ENCODE results near the gene PSMF1. TPM values are rescaled to one million over a fixed set of nuclear protein-coding genes. Genes with fewer than 3 reads are reported as not detected.

PSMF1 gene
- total RNA-seq, 4 donors from 2014 or later = 11.5 to 91.6 (median 54.5) TPM

DNA sequence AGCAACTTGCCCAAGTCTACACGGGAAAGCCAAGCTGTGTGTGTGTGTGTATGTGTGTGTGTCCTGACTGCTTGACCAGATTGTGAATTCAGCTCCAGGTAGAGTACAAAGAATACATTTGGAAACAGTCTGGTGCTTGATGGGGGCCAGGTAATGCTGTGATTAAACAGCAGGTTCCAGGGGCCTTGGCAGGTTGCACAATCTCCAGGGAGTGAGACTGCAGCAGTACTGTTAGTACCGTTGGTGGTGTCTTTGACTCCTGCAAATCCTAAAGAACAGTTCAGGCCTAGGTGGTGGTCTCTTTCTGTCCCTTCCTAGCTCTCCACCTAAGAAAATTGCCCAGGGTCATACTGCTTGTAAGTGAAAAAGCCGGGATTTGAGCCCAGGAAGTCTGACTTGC, 11.2 kb upstream of the PSMF1 start:
- Histone ChIP-seq H3K27me3 (no peaks in the 10 kb centered on the region), H3K27ac (no peak overlapping the region), H3K36me3 (no peaks in the 10 kb centered on the region), H3K9me3 (no peaks in the 10 kb centered on the region), H3K4me1 (no peaks in the 10 kb centered on the region), H3K4me3 (no peak overlapping the region)
- intact Hi-C loops (cut with DNase I; ENCODE audit: low total_unique reads) = no loop called here
- no peak for TF ChIP-seq POLR2A (IDR thresholded peaks at IDR 0.05)
- DNase-seq = no peak

- Histone ChIP-seq H3K4me3 (no peak overlapping the region), H3K9me3 (no peaks in the 10 kb centered on the region), H3K27ac (no peak overlapping the region), H3K4me1 (no peaks in the 10 kb centered on the region), H3K36me3 (no peaks in the 10 kb centered on the region), H3K27me3 (no peaks in the 10 kb centered on the region)
- intact Hi-C loops (cut with DNase I; ENCODE audit: low total_unique reads) = no loop called here
- peak; percentile 22 to 43 for DNase-seq
- TF ChIP-seq, protein P1, sequence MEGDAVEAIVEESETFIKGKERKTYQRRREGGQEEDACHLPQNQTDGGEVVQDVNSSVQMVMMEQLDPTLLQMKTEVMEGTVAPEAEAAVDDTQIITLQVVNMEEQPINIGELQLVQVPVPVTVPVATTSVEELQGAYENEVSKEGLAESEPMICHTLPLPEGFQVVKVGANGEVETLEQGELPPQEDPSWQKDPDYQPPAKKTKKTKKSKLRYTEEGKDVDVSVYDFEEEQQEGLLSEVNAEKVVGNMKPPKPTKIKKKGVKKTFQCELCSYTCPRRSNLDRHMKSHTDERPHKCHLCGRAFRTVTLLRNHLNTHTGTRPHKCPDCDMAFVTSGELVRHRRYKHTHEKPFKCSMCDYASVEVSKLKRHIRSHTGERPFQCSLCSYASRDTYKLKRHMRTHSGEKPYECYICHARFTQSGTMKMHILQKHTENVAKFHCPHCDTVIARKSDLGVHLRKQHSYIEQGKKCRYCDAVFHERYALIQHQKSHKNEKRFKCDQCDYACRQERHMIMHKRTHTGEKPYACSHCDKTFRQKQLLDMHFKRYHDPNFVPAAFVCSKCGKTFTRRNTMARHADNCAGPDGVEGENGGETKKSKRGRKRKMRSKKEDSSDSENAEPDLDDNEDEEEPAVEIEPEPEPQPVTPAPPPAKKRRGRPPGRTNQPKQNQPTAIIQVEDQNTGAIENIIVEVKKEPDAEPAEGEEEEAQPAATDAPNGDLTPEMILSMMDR (IDR thresholded peaks at IDR 0.05) = peak; percentile 25 to 59 (median 54)
- TF ChIP-seq POLR2A (IDR thresholded peaks at IDR 0.05) = no peak
These were observed 9.9 kb upstream of the PSMF1 start for GRCh38 chr20:1108437-1108920.

GRCh38 chr20:1112908-1113307, 5.5 kb upstream of the PSMF1 start:
- no peak for TF ChIP-seq POLR2A (IDR thresholded peaks at IDR 0.05)
- TF ChIP-seq, protein P1 (IDR thresholded peaks at IDR 0.05) = no peak
- Histone ChIP-seq H3K9me3 (no peaks in the 10 kb centered on the region), H3K27ac (no peak overlapping the region), H3K4me3 (no peak overlapping the region), H3K4me1 (no peaks in the 10 kb centered on the region), H3K36me3 (no peaks in the 10 kb centered on the region), H3K27me3 (no peaks in the 10 kb centered on the region)
- DNase-seq = no peak
- intact Hi-C loops (cut with DNase I; ENCODE audit: low total_unique reads) = no loop called here

DNA sequence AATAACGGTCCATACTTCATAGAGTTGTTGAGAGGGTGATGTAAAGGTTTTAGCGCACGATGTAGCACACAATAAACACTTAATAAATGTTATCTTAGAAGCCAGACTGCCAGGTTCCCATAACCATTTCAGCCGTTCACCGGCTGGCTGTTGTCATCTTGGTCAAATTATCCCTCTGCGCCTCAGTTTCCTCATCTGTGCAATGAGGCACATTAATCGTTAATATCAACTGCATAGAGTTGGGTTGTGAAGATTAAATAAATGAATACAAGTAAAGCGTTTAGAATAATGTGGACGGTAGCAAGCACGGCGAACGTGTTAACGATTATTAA, 432 bp upstream of the PSMF1 start:
- Histone ChIP-seq H3K9me3 (no peaks in the 10 kb centered on the region), H3K36me3 (no peaks in the 10 kb centered on the region), H3K27ac (peak overlapping the region; percentile 65 to 78), H3K4me3 (peak overlapping the region; percentile 80 to 87), H3K27me3 (no peaks in the 10 kb centered on the region), H3K4me1 (peaks cover 0 to 13% of the 10 kb centered on the region in 2 donors)
- intact Hi-C loops (cut with DNase I; ENCODE audit: low total_unique reads) = no loop called here
- no peak for TF ChIP-seq POLR2A (IDR thresholded peaks at IDR 0.05)
- TF ChIP-seq, protein P1 (IDR thresholded peaks at IDR 0.05) = no peak
- no peak for DNase-seq

DNA sequence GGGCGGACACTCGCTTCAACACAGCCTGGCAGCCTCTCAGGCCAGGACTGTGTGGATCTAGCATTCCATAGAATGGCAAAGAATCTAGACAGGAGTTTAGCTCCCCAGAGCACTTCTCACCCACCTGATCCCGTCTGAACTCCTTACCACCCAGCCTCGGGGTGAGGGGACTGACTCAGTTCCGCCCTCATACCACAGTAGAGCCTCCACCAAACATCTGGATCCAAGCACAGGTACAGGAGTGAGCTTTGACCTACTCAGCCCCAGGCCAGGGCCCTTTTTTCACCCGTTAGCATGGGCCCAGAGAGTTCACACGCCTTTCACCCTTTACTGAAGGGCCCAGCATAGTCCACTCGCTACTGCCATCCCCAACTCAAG, 715 bp downstream of the PSMF1 start:
- Histone ChIP-seq H3K9me3 (no peaks in the 10 kb centered on the region), H3K4me3 (peak overlapping the region; percentile 80 to 87), H3K4me1 (peaks cover 0 to 14% of the 10 kb centered on the region in 2 donors), H3K36me3 (no peaks in the 10 kb centered on the region), H3K27ac (peak overlapping the region; percentile 65 to 78), H3K27me3 (no peaks in the 10 kb centered on the region)
- no peak for DNase-seq
- TF ChIP-seq, protein P1 (IDR thresholded peaks at IDR 0.05) = no peak
- intact Hi-C loops (cut with DNase I; ENCODE audit: low total_unique reads) = no loop called here

DNA sequence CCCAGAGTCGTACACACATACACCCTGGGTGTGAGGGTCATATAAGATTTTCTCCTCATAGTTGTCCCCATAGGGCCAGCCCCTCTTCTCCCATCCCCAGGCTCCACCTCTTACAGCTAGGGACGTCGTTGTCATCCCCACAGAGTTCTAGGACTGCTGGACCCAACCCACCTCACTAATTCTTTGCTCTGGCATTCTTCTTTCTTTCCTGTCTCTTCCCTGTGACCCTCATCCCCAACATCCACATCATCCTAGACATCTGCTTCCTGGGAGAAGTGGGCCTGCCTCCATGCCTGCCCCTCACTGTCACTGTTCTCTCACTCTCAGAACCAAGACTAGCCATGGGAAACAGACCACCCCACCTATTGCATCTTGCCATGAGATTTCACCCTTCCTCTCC, 1.1 kb downstream of the PSMF1 start:
- H3K27ac ChIP-seq = peak overlapping the region; percentile 65 to 78
- no peak for DNase-seq
- intact Hi-C loops (cut with DNase I; ENCODE audit: low total_unique reads) = no loop called here
- peak overlapping the region; percentile 80 to 87 for H3K4me3 ChIP-seq
- H3K36me3 ChIP-seq = no peaks in the 10 kb centered on the region
- peaks cover 0 to 15% of the 10 kb centered on the region in 2 donors for H3K4me1 ChIP-seq
- no peaks in the 10 kb centered on the region for H3K27me3 ChIP-seq
- no peaks in the 10 kb centered on the region for H3K9me3 ChIP-seq
- TF ChIP-seq POLR2A (IDR thresholded peaks at IDR 0.05) = no peak
- TF ChIP-seq, protein P1 (IDR thresholded peaks at IDR 0.05) = no peak
